GM12892 (cell line): Measurements from ENCODE around the gene XIRP1.

ENCODE experiments used
- POLR2A ChIP-seq: IDR thresholded peaks from 2 replicates; pipeline ENCODE4 v1.6.1; 2011; ENCODE audit warnings: low read depth, low read length, control low read depth
- POLR2AphosphoS5 ChIP-seq: IDR thresholded peaks from 2 replicates; pipeline ENCODE4 v1.6.1; 2011; ENCODE audit warnings: low read depth, low read length, control low read depth
- TAF1 ChIP-seq: IDR thresholded peaks from 2 replicates; pipeline ENCODE4 v1.6.1; 2011; ENCODE audit warnings: low read depth, mild to moderate bottlenecking, control low read depth, low read length, borderline replicate concordance

DNA sequence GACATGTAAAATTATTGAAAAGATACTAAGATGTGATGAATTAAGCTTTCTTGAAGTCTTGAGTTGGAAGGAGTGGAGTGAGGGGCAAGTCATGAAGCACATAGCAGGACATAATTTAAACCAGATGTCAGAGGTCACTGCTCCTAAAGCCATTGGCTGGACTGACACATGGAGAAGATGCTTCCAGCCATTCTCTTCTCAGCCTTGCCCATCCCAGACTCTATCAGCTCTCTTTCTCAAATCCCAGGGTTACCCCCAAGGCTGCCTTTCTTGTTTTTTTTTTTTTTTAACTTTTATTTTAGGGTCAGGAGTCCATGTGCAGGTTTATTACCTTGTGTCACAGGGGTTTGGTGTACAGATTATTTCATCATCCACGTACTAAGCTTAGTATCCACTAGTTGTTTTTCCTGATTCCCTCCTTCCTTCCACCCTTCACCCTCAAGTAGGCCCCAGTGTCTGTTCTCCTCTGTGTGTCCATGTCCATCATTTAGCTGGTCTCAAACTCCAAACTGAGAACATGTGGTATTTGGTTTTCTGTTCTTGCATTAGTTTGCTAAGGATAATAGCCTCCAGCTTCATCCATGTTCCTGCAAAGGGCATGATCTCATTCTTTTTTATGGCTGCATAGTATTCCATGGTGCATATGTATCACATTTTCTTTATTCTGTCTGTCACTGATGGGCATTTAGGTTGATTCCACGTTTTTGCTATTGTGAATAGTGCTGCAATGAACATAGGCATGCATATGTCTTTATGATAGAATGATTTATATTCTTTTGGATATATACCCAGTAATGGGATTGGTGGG lies 18.9 kb downstream of the XIRP1 start:
- TF ChIP-seq POLR2AphosphoS5: no peak
- TF ChIP-seq POLR2A: no peak
- TF ChIP-seq TAF1: no peak
